GM12892 (cell line): Measurements from ENCODE around the gene ANKRD22.

Source experiments
- DNase-seq: peaks from one replicate; pipeline ENCODE4 v3.0.0; 2011; ENCODE audit not compliant: insufficient read length
- FAIRE-seq: peaks from 2 replicates; lab custom pipeline; 2011; peaks lifted over from hg19 to GRCh38; lab: Jason Lieb, UNC
- POLR2A ChIP-seq: IDR thresholded peaks from 2 replicates; pipeline ENCODE4 v1.6.1; 2011; ENCODE audit warnings: low read depth, low read length, control low read depth
- POLR2AphosphoS5 ChIP-seq: IDR thresholded peaks from 2 replicates; pipeline ENCODE4 v1.6.1; 2011; ENCODE audit warnings: low read depth, low read length, control low read depth
- TAF1 ChIP-seq: IDR thresholded peaks from 2 replicates; pipeline ENCODE4 v1.6.1; 2011; ENCODE audit warnings: low read depth, mild to moderate bottlenecking, control low read depth, low read length, borderline replicate concordance

ANKRD22 gene

GRCh38 chr10:88831709-88832108 lies 19.9 kb downstream of the ANKRD22 start:
- DNase-seq (no peak), FAIRE-seq (no peak)
- TF ChIP-seq TAF1 (no peak), POLR2A (no peak), POLR2AphosphoS5 (no peak)

- DNase-seq (no peak), FAIRE-seq (no peak)
- TF ChIP-seq POLR2A (no peak), POLR2AphosphoS5 (no peak), TAF1 (no peak)
Observed at GRCh38 chr10:88830643-88831268, 20.9 kb downstream of the ANKRD22 start.

GRCh38 chr10:88828310-88828709 lies 23.3 kb downstream of the ANKRD22 start:
- FAIRE-seq (no peak), DNase-seq (no peak)
- TF ChIP-seq TAF1 (no peak), POLR2A (no peak), POLR2AphosphoS5 (no peak)

GRCh38 chr10:88827671-88828070 lies 24.0 kb downstream of the ANKRD22 start:
- TF ChIP-seq POLR2A = no peak
- no peak for TF ChIP-seq POLR2AphosphoS5
- no peak for TF ChIP-seq TAF1
- FAIRE-seq = no peak

GRCh38 chr10:88826388-88826787 lies 25.3 kb downstream of the ANKRD22 start:
- peak; percentile 46 for FAIRE-seq
- DNase-seq = no peak
- TF ChIP-seq POLR2A = no peak

More at GRCh38 chr10:88827671-88828070, 24.0 kb downstream of the ANKRD22 start:
- DNase-seq = no peak

- TF ChIP-seq POLR2A (no peak), TAF1 (no peak)
- no peak for FAIRE-seq
- no peak for DNase-seq
Observed at GRCh38 chr10:88820748-88821401, 30.8 kb downstream of the ANKRD22 start.

GRCh38 chr10:88819290-88819689 lies 32.4 kb downstream of the ANKRD22 start:
- DNase-seq (no peak), FAIRE-seq (no peak)
- no peak for TF ChIP-seq POLR2A
- TF ChIP-seq POLR2AphosphoS5 = no peak
- TF ChIP-seq TAF1 = no peak

GRCh38 chr10:88813200-88813599 lies 38.4 kb downstream of the ANKRD22 start:
- no peak for DNase-seq
- TF ChIP-seq POLR2A (no peak), POLR2AphosphoS5 (no peak), TAF1 (no peak)
- FAIRE-seq = no peak

GRCh38 chr10:88810196-88810961 lies 41.3 kb downstream of the ANKRD22 start:
- no peak for TF ChIP-seq POLR2A
- no peak for TF ChIP-seq TAF1
- TF ChIP-seq POLR2AphosphoS5 = no peak
- DNase-seq = no peak
- peak; percentile 79 for FAIRE-seq

- TF ChIP-seq TAF1 (no peak), POLR2A (no peak), POLR2AphosphoS5 (no peak)
- no peak for FAIRE-seq
- DNase-seq = no peak
Observed at GRCh38 chr10:88809621-88810020, 42.0 kb downstream of the ANKRD22 start.

GRCh38 chr10:88805924-88806323 lies 45.7 kb downstream of the ANKRD22 start:
- FAIRE-seq = no peak
- no peak for TF ChIP-seq TAF1
- TF ChIP-seq POLR2A = no peak
- no peak for TF ChIP-seq POLR2AphosphoS5
- DNase-seq = no peak
